HEK293T (cell line): ENCODE results near the gene SLC26A1.
A peak's percentile ranks its signal among the peaks of the same experiment; 100 is the strongest.

ENCODE experiments used
- CTCF ChIA-PET: fragments of 350-600 bp; formaldehyde crosslinking; extraction: SDS; loops from one replicate; lab custom pipeline; 2021; ENCODE audit warnings: antibody characterized with exemption, inconsistent platforms; lab: Yijun Ruan, JAX
- POLR2A ChIA-PET: fragments of 350-600 bp; formaldehyde crosslinking; extraction: SDS; loops from one replicate; lab custom pipeline; 2020; ENCODE audit warnings: antibody characterized with exemption, inconsistent platforms; lab: Yijun Ruan, JAX
- DNase-seq: peaks from one replicate; pipeline ENCODE4 v3.0.0; 2012; ENCODE audit warnings: mixed read lengths; ENCODE audit errors: extremely low spot score
- ARNT ChIP-seq: fragments of 450-650 bp; IDR thresholded peaks from 2 replicates; pipeline ENCODE4 v1.6.1; 2017; ENCODE audit warnings: mild to moderate bottlenecking
- BHLHE40 ChIP-seq: fragments of 450-650 bp; IDR thresholded peaks from 2 replicates; pipeline ENCODE4 v1.6.1; 2016; ENCODE audit warnings: mild to moderate bottlenecking, moderate library complexity, borderline replicate concordance
- CTBP1 ChIP-seq: fragments of 450-650 bp; IDR thresholded peaks from 2 replicates; pipeline ENCODE4 v1.6.1; 2016; ENCODE audit warnings: borderline replicate concordance
- ELF4 ChIP-seq: fragments of 450-650 bp; IDR thresholded peaks from 2 replicates; pipeline ENCODE4 v1.6.1; 2017; ENCODE audit warnings: antibody characterized with exemption
- FOXA1 ChIP-seq: fragments of 450-650 bp; IDR thresholded peaks from 2 replicates; pipeline ENCODE4 v1.6.1; 2016; ENCODE audit warnings: mild to moderate bottlenecking
- FOXK2 ChIP-seq: fragments of 450-650 bp; IDR thresholded peaks from 2 replicates; pipeline ENCODE4 v1.6.1; 2016; ENCODE audit warnings: mild to moderate bottlenecking
- FOXM1 ChIP-seq: fragments of 450-650 bp; IDR thresholded peaks from 2 replicates; pipeline ENCODE4 v1.6.1; 2017; ENCODE audit warnings: mild to moderate bottlenecking, borderline replicate concordance
- HDGF ChIP-seq: fragments of 450-650 bp; IDR thresholded peaks from 2 replicates; pipeline ENCODE4 v1.6.1; 2017; ENCODE audit warnings: antibody characterized with exemption, borderline replicate concordance
- L3MBTL2 ChIP-seq: fragments of 450-650 bp; conservative IDR thresholded peaks from 2 replicates; pipeline ENCODE4 v1.6.1; 2016; ENCODE audit warnings: mild to moderate bottlenecking
- LEF1 ChIP-seq: fragments of 450-650 bp; IDR thresholded peaks from 2 replicates; pipeline ENCODE4 v1.6.1; 2017; ENCODE audit warnings: mild to moderate bottlenecking, borderline replicate concordance
- NFRKB ChIP-seq: fragments of 450-650 bp; IDR thresholded peaks from 2 replicates; pipeline ENCODE4 v1.6.1; 2016; ENCODE audit warnings: mild to moderate bottlenecking, moderate library complexity
- SP1 ChIP-seq: fragments of 450-650 bp; IDR thresholded peaks from 2 replicates; pipeline ENCODE4 v1.6.1; 2017
- SUZ12 ChIP-seq: fragments of 450-650 bp; IDR thresholded peaks from 2 replicates; pipeline ENCODE4 v1.6.1; 2016; ENCODE audit warnings: mild to moderate bottlenecking
- TARDBP ChIP-seq: fragments of 450-650 bp; IDR thresholded peaks from 2 replicates; pipeline ENCODE4 v1.6.1; 2016
- ZNF384 ChIP-seq: fragments of 450-650 bp; IDR thresholded peaks from 2 replicates; pipeline ENCODE4 v1.6.1; 2016
- TF ChIP-seq, protein P1 (sequence below): fragments of 450-650 bp; IDR thresholded peaks from 2 replicates; pipeline ENCODE4 v1.6.1; 2016

Gene SLC26A1

DNA sequence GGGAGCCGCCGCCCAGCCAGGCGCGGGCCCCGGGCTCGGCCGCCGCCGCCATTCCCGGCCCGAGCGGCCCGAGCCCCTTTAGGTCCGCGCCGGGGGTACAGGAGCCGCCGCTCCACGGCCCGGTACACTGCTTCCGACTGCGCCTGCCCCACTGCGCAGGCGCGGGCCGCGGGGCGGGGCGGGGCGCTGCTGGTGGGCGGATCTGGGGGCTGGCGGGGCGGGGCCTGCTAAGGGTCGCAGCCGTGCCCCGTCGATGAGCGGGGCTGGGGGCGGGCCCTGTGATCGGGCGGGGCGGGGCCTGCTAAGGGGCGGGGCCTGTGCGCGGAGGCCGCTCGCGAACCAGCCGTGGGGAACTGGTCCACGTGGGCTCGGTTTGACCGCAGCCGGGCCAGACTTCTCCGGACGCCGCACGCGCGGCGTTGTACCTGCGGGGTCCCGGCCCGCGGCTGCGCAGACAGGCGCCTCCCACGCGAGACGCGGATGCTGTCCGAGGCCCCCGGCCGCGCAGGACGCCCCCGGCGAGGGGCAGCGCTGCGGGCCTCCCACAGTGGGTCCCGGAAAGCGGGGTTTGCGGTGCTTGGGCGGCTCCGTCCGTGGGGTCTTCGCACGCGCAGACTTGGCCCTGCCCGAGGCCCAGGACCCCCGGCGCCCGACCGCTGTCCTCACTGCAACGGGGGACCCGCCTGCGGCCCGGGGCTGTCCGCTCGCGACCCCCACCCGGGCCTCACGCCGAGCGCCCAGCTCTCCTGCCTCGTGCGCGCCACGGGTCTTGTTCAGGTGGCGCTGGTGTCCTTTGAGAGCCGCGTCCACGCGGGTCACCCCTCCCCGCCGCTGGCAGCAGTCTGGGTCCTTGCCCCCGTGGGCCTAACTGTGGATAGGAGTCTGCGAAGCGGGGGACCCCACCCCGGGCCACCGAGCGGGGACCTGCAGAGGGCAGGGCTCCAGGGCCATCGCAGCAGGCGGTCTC is 19.5 kb downstream of the SLC26A1 start, which contains the start of gene DGKQ:
TSS of gene DGKQ (minus strand) at position 139 of the 967 bp plus-strand sequence. CDS start at position 52, 87 bp downstream.
- POLR2A ChIA-PET: interaction anchor here (2.7 kb wide), 1 partner anchor 41 kb away, joined by 7 read pairs; the partner anchor contains the start of genes GAK and TMEM175
- DNase-seq: peak; percentile 100
- TF ChIP-seq LEF1: 0 out of 2 replicates have a peak, but pooled peaks have one; percentile 66
- no peak for TF ChIP-seq BHLHE40
- CTCF ChIA-PET: no interaction called here

DNA sequence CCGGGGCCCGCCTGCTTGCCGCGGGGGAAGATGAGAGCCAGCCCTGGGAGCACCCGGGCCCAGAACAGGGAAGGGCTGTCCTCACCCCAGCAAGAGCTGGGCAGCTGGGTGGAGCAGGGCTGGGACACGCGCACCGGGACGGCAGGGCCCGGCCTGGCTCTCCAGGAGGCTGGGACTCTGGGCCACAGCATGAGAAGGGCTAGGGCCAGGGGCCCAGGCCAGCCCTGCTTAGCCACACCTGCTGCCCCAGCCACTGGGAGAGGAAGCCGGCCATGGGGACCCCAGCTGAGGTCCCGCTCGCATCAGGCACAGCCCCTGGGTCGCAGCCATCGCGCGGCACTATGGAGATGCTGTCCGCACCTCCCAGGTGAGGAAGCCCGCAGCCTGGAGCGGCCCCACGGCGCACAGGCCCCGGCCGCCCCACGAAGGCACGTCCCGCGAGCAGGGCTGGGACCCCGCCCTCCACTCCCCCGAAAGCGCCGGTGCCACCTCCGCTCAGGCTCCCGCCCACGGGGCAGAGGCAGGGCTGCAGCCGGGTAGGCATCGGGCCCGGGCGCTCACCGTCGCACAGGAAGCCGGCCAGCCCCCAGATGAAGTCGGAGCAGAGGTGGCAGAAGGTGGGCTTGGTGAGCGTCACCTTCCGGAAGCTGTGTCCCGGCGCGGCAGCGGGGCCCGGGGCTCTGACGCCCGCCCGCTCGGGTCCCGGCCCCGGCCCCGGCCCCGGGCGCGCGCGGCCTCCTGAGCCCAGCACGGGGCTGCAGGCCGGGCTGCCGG is 20.4 kb downstream of the SLC26A1 start:
- ChIA-PET POLR2A (interaction anchor here (2.7 kb wide), 1 partner anchor 41 kb away, joined by 7 read pairs; the partner anchor contains the start of genes GAK and TMEM175), CTCF (no interaction called here)
- no peak for TF ChIP-seq LEF1
- TF ChIP-seq TARDBP: no peak
- no peak for TF ChIP-seq FOXM1
- no peak for TF ChIP-seq SP1
- TF ChIP-seq L3MBTL2: no peak
- no peak for TF ChIP-seq HDGF
- TF ChIP-seq, protein P1, sequence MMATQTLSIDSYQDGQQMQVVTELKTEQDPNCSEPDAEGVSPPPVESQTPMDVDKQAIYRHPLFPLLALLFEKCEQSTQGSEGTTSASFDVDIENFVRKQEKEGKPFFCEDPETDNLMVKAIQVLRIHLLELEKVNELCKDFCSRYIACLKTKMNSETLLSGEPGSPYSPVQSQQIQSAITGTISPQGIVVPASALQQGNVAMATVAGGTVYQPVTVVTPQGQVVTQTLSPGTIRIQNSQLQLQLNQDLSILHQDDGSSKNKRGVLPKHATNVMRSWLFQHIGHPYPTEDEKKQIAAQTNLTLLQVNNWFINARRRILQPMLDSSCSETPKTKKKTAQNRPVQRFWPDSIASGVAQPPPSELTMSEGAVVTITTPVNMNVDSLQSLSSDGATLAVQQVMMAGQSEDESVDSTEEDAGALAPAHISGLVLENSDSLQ: no peak
- no peak for TF ChIP-seq ELF4
- TF ChIP-seq ARNT: no peak
- no peak for TF ChIP-seq ZNF384
- TF ChIP-seq BHLHE40: no peak
- peak; percentile 53 for DNase-seq

DNA sequence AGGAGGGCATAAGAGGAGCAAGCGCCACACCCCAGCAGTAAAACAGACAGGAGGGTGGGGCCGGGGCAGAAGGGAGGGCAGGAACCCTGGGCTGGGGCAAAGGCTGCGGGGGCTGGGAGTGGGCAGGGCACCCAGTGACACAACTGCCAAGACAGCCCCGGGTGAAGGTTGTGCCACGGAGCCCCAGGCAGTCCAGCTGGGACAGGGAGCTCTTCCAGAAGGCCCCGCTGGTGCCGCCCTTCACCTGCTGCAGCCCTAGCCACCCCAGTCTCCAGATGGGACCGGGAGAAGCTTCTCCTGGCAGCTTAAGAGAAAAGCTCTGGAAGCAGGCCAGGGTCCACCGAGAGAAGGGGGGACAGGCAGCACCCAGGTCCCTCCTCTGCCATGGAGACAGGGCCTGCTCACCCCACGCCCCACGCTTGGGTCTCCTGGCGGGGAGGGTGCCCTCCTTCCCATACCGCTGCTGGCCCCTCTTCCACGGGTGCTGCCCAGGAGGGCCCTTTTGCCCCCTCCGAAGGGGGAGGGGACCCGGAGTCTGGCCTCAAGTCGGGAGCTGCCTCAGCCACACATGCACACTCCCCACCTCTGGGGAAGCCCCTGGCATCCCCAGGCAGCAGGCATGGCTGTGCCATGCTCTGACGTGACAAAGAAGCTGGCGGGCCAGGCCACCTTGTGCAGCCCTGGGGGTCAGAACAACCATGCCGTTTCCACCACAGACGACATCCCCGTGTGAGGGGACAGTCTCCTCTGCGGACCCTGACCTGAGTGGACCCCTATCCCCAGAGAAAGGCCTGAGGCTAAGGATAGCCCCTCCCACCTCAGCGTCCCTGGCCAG is 21.3 kb downstream of the SLC26A1 start:
- TF ChIP-seq SP1 (no peak), NFRKB (no peak), ZNF384 (no peak), BHLHE40 (no peak), SUZ12 (no peak), ELF4 (no peak), LEF1 (no peak), CTBP1 (no peak), HDGF (no peak), TARDBP (no peak), FOXK2 (no peak), ARNT (no peak), FOXM1 (no peak), FOXA1 (no peak), L3MBTL2 (no peak)
- TF ChIP-seq, protein P1: no peak
- DNase-seq: no peak
- ChIA-PET CTCF (interaction anchor here (0.6 kb wide), 1 partner anchor 131 kb away, joined by 3 read pairs; no protein-coding TSS in a partner anchor), POLR2A (interaction anchor here (2.7 kb wide), 1 partner anchor 40 kb away, joined by 7 read pairs; the partner anchor contains the start of genes GAK and TMEM175)

DNA sequence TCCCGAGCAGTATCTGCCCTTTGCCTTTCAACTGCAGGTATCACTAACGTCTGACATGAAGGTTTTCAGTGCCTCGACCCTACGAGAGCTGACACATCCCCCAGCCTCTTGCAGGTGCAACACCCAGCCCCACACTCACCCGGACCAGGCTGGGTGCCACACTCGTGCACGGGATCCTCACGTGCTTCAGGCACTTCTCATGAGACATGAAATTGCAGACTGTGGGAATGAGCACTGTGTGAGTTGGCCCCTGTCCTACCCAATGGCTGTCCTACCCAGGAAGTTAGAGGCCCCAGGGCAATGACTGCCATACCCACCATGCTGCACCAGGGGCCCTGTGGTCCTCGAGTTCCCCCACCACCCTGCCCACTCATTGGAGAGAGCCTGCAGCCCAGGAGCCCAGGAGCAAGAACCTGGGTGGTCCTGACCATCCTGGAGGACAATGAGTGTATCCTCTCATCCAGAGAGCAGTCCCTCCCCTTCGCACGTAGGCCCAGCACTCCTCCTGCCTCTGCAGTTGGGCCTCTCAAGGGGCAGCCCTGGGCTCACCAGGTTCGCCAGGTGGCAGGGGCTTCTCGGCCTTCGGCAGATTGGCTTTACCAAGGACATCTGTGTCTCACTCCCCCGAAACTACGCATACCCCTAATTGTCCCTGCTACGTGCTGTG is 22.2 kb downstream of the SLC26A1 start:
- no peak for TF ChIP-seq LEF1
- TF ChIP-seq FOXK2: no peak
- no peak for TF ChIP-seq ELF4
- TF ChIP-seq BHLHE40: no peak
- no peak for TF ChIP-seq SUZ12
- TF ChIP-seq L3MBTL2: no peak
- no peak for TF ChIP-seq HDGF
- no peak for TF ChIP-seq SP1
- TF ChIP-seq ARNT: no peak
- no peak for TF ChIP-seq FOXM1
- no peak for TF ChIP-seq TARDBP
- TF ChIP-seq CTBP1: no peak
- TF ChIP-seq, protein P1: no peak
- no peak for TF ChIP-seq NFRKB
- TF ChIP-seq ZNF384: no peak
- no peak for DNase-seq
- CTCF ChIA-PET: interaction anchor here (0.6 kb wide), 1 partner anchor 130 kb away, joined by 3 read pairs; no protein-coding TSS in a partner anchor
- POLR2A ChIA-PET: interaction anchor here (0.6 kb wide), 1 partner anchor 39 kb away, joined by 3 read pairs; the partner anchor contains the start of genes GAK and TMEM175
